Heart right ventricle (tissue), 16 donors: ENCODE results near the gene PDZD2. TPM values are rescaled to one million over a fixed set of nuclear protein-coding genes. Genes with fewer than 3 reads are reported as not detected.

Experiments used
- ATAC-seq, 8 donors: fragments of 200-7000 bp; cut with Tn5 transposase; one replicate each; pipeline ENCODE4 v1.9.1; 2020; ENCODE audit warnings: mild to moderate bottlenecking in 8 of 8, moderate library complexity in 8 of 8, moderate number of reproducible peaks in 1 of 8
- DNase-seq, 2 donors: peaks; one replicate each; pipeline ENCODE4 v3.0.0-alpha.2; 2020
- H3K27ac ChIP-seq, 10 donors: fragments of 200-600 bp; sonication (generic) in 2 of 10; one replicate each; pipeline versions ENCODE4 v1.5.0 to v1.8.0; 2020 to 2022; ENCODE audit warnings: mild to moderate bottlenecking in 3 of 10
- H3K27me3 ChIP-seq, 7 donors: fragments of 200-600 bp; one replicate each; pipeline ENCODE4 v1.8.0; 2021 to 2022; ENCODE audit warnings: mild to moderate bottlenecking in 2 of 7
- H3K36me3 ChIP-seq, 9 donors: fragments of 200-600 bp; sonication (generic) in 1 of 9; one replicate each; pipeline versions ENCODE4 v1.5.0 to v1.8.0; 2020 to 2022; ENCODE audit warnings: mild to moderate bottlenecking in 2 of 9
- H3K4me1 ChIP-seq, 9 donors: fragments of 200-600 bp; sonication (generic) in 1 of 9; one replicate each; pipeline versions ENCODE4 v1.5.0 to v1.8.0; 2020 to 2022; ENCODE audit warnings: mild to moderate bottlenecking in 4 of 9
- H3K4me3 ChIP-seq, 10 donors: fragments of 200-600 bp; sonication (generic) in 2 of 10; one replicate each; pipeline versions ENCODE4 v1.5.0 to v1.8.0; 2020 to 2022; ENCODE audit warnings: mild to moderate bottlenecking in 7 of 10, moderate library complexity in 2 of 10
- H3K9me3 ChIP-seq, 11 donors: fragments of 200-600 bp in 10 of 11; sonication (generic) in 2 of 11; one replicate each; pipeline versions ENCODE4 v1.5.0 to v1.8.0; 2013 to 2022; ENCODE audit warnings: mild to moderate bottlenecking in 2 of 11, control low read depth in 1 of 11, moderate library complexity in 1 of 11
- WGBS, 2 donors: extraction: QIAGEN DNeasy Blood & Tissue Kit; methylation state at CpG; one replicate each; pipeline ENCODE4 v1.1.7; 2013; ENCODE audit warnings: inconsistent platforms in 1 of 2; 5-methylcytosine and 5-hydroxymethylcytosine counted together
- intact Hi-C, 10 donors: fragments of 100-400 bp; cut with DNase I; formaldehyde crosslinking; loops; one replicate each; pipeline versions ENCODE4 v1.11.1 to v1.14.2; 2022
- polyA plus RNA-seq, 2 donors: library from polyadenylated mRNA; stranded (reverse); fragments of 200-250 nt; gene quantifications; one replicate each; pipeline ENCODE4 v1.2.3, GENCODE V29; 2013
- total RNA-seq, 10 donors: library from RNA; stranded (reverse); fragmentation: NEBNext Ultra II Directional in 3 of 10; extraction: Animal tissue kit (Norgen Biotek cat#: 25700) in 3 of 10; gene quantifications; one replicate each; pipeline versions ENCODE4 v1.2.1 to v1.2.4, GENCODE V29; 2021 to 2023
- TF ChIP-seq, protein P1 (sequence below), 9 donors: fragments of 200-600 bp; sonication (generic) in 2 of 9; IDR thresholded peaks; one replicate each; pipeline versions ENCODE4 v1.5.0 to v1.8.0; 2021 to 2022; ENCODE audit warnings: antibody characterized with exemption in 9 of 9, mild to moderate bottlenecking in 5 of 9, moderate library complexity in 1 of 9
- donor health status: Arrhythmogenic right ventricular cardiomyopathy.
- donor health status: ischemic (EF 13 %, LVEDD 7.1; RV severe dilation, severe dysfunction).
- donor health status: healthy with polysubstance abuse.
- donor health status: DM: no; HTN: yes; CAD: no.
- donor health status: DM: no; HTN: no; CAD: no.
- donor health status: ischemic (EF 25% LVEDD 6.9; RV normal size, moderate dysfunction).
- donor health status: ischemic (EF 25% LVEDD 5.7; RV mildly dilated, moderate dysfunction).
- donor health status: healthy.
- donor health status: DM: yes; HTN: yes; CAD: no.
- donor health status: Ischemic cardiomyopathy.
- donor health status: ischemic (EF 35%, LVEDD 5.7; RV mildly dilated, moderate dysfunction).
- donor health status: nonischemic (EF 11% LVEDD 7.7; RV severe dilation, severe dysfunction).
- donor health status: DM: yes; HTN: yes; CAD: no.
- donor health status: PGD.
- donor health status: ischemic (EF 29% LVEDD 5.4; RV normal size, mild dysfunction).
- donor health status: nonischemic (EF 23%, LVEDD 6.1; RV moderate dilation, normal function).

Gene PDZD2
- total and polyA plus RNA-seq, 12 donors = 9.0 to 117 (median 82.5) TPM

DNA sequence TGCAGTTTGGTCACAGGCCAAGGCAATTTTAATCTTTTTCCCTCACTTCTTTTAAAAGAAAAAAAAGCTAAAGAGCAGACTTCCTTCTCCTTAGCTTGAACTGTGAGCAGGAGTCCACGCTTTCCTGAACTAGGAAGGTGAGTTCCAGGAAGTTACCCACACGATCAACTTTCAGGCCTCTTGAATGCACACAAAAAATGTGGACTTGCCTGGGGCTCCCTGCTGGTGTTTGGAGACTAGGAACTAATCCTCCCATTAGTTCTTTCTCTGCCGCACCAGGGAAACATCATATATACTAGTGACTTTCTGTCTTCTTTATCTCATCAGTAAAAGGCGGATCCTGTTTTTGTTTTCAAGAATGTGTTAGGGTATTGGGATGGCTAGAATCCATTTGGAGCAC is 295.2 kb downstream of the PDZD2 start:
- ATAC-seq = no peak
- peaks cover 0 to 51% (median 17%) of the 10 kb centered on the region in 9 donors for H3K4me1 ChIP-seq
- no peaks in the 10 kb centered on the region for H3K36me3 ChIP-seq
- WGBS, 2 donors = 81 to 82% methylated on average over 4 of the region's 4 CpGs
- no peak overlapping the region for H3K27ac ChIP-seq
- TF ChIP-seq, protein P1, sequence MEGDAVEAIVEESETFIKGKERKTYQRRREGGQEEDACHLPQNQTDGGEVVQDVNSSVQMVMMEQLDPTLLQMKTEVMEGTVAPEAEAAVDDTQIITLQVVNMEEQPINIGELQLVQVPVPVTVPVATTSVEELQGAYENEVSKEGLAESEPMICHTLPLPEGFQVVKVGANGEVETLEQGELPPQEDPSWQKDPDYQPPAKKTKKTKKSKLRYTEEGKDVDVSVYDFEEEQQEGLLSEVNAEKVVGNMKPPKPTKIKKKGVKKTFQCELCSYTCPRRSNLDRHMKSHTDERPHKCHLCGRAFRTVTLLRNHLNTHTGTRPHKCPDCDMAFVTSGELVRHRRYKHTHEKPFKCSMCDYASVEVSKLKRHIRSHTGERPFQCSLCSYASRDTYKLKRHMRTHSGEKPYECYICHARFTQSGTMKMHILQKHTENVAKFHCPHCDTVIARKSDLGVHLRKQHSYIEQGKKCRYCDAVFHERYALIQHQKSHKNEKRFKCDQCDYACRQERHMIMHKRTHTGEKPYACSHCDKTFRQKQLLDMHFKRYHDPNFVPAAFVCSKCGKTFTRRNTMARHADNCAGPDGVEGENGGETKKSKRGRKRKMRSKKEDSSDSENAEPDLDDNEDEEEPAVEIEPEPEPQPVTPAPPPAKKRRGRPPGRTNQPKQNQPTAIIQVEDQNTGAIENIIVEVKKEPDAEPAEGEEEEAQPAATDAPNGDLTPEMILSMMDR (IDR thresholded peaks at IDR 0.05) = no peak
- no peak overlapping the region for H3K4me3 ChIP-seq
- no peak for DNase-seq
- intact Hi-C loops = loop anchor here in 1 of 10 donors (10.0 kb wide), 1 partner anchor 141 kb away; no protein-coding TSS in a partner anchor
- no peaks in the 10 kb centered on the region for H3K27me3 ChIP-seq
- H3K9me3 ChIP-seq = no peaks in the 10 kb centered on the region

DNA sequence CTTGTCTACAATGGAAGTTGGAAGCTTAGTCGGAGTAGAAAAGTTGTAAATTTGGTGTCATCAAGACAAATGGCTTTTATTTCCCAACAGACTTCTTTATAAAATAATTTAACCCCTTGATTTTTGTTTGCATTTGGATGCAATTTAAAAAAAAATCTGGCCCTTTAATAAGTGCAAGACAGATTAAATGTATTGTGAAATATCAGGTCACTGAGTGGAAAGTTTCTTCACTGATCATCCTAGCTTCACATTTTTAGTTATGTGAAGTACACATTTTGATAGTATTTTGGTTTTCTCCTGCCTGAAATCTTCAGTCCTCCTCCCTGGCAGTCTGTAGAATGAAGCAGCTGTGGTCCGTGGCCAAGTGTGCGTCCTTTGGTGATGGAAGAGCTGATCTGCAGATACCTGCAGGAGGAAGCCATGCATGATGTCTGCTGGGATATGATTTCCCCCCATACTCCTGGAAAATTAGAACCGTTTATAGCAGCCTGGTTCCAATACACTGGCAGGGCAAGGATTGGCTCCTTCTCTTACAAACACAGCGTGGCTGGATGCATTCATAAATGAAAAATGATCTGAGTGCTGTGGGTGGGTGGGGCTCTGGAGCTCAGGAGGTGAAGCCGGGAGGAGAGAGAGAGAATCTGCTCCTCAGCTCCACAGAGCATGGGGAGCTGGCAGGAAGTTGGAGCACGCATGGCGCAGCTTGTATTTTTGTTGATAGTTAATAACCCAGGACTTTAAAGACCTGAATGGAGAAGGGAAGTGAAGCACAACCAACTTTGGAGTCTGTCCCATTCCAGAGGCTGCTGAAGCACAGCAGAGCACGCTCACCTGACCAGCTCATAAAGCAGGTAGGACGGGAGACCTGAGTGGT is 296.8 kb downstream of the PDZD2 start:
- WGBS, 2 donors = 44 to 47% methylated on average over 10 of the region's 10 CpGs
- Histone ChIP-seq H3K36me3 (no peaks in the 10 kb centered on the region), H3K27me3 (no peaks in the 10 kb centered on the region), H3K4me3 (no peak overlapping the region), H3K4me1 (peaks cover 0 to 49% (median 17%) of the 10 kb centered on the region in 9 donors), H3K9me3 (no peaks in the 10 kb centered on the region), H3K27ac (peak overlapping the region in 1 of 10 donors; percentile 12)
- ATAC-seq = peak in 6 of 8 donors; percentile 52 to 61 (median 58)
- DNase-seq = no peak
- TF ChIP-seq, protein P1 (IDR thresholded peaks at IDR 0.05) = no peak
- intact Hi-C loops = loop anchor here in 1 of 10 donors (10.0 kb wide), 1 partner anchor 139 kb away; no protein-coding TSS in a partner anchor

DNA sequence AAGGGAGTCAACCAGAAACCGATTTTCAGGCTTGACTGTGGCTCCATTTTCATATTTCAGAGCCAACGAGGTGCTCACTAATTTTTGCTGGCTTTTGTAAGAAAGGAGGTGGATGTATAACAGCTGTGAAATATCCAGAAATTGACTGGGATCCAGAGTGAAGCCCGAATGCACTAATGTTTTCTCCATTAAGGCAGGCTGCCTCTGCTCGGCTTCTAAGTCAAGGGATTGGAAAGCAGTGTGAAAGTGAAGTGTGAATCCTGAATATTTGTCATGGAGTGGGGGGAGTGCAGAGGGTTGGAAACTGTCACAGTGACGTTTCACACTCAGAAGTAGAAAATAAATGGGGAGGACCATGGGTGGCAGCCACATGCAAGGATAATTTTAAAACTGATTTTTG is 297.8 kb downstream of the PDZD2 start:
- intact Hi-C loops = loop anchor here in 1 of 10 donors (10.0 kb wide), 1 partner anchor 138 kb away; no protein-coding TSS in a partner anchor
- TF ChIP-seq, protein P1 (IDR thresholded peaks at IDR 0.05) = no peak
- 53 to 55% methylated on average over 5 of the region's 5 CpGs for WGBS, 2 donors
- H3K27ac ChIP-seq = peak overlapping the region in 1 of 10 donors; percentile 12
- H3K36me3 ChIP-seq = no peaks in the 10 kb centered on the region
- no peaks in the 10 kb centered on the region for H3K27me3 ChIP-seq
- peaks cover 0 to 53% (median 24%) of the 10 kb centered on the region in 9 donors for H3K4me1 ChIP-seq
- no peak for DNase-seq
- no peaks in the 10 kb centered on the region for H3K9me3 ChIP-seq
- peak overlapping the region in 2 of 10 donors; percentile 7 to 10 for H3K4me3 ChIP-seq
- peak in 5 of 8 donors; percentile 11 to 67 (median 35) for ATAC-seq

DNA sequence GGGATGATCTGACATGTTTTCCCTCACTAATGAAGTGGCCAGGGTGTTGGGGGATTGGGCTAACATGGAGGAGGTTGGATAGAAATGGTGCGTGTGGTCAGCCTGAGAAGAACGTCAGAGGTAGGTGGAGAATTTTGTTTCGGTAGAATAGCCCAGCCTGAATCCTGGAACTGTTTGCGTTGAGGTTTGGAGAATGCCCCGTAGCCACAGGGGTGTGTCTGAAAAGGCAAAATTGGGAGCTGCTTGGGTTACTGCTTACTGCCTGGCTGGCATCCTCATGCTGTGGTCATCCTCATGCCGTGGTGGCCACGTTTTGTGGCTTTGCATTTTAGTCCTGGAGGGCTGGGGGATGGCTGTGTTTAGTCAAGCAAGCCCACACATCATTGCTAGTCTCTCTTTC is 298.3 kb downstream of the PDZD2 start:
- ATAC-seq (peak in 1 of 8 donors; percentile 33), DNase-seq (no peak)
- no peaks in the 10 kb centered on the region for H3K27me3 ChIP-seq
- peak overlapping the region in 1 of 10 donors; percentile 12 for H3K27ac ChIP-seq
- H3K4me1 ChIP-seq = peaks cover 0 to 52% (median 24%) of the 10 kb centered on the region in 9 donors
- TF ChIP-seq, protein P1 (IDR thresholded peaks at IDR 0.05) = no peak
- H3K4me3 ChIP-seq = peak overlapping the region in 1 of 10 donors; percentile 7
- intact Hi-C loops = loop anchor here in 1 of 10 donors (10.0 kb wide), 1 partner anchor 138 kb away; no protein-coding TSS in a partner anchor
- 90 to 95% methylated on average over 7 of the region's 7 CpGs for WGBS, 2 donors
- H3K36me3 ChIP-seq = no peaks in the 10 kb centered on the region
- no peaks in the 10 kb centered on the region for H3K9me3 ChIP-seq
